Activated T-cell treated with anti-CD3 and anti-CD28 coated beads for 48 hours (primary cell): ENCODE results near the gene MXD1.
"Not testable (repeated sequence)": the region's sequence is repeated elsewhere in the genome, so short reads cannot be mapped to it uniquely, and the experiment has no call there.

ENCODE experiments used
- DNase-seq: peaks from one replicate; pipeline ENCODE4 v3.0.0-alpha.2; 2020; ENCODE audit warnings: low read depth

Gene MXD1

DNA sequence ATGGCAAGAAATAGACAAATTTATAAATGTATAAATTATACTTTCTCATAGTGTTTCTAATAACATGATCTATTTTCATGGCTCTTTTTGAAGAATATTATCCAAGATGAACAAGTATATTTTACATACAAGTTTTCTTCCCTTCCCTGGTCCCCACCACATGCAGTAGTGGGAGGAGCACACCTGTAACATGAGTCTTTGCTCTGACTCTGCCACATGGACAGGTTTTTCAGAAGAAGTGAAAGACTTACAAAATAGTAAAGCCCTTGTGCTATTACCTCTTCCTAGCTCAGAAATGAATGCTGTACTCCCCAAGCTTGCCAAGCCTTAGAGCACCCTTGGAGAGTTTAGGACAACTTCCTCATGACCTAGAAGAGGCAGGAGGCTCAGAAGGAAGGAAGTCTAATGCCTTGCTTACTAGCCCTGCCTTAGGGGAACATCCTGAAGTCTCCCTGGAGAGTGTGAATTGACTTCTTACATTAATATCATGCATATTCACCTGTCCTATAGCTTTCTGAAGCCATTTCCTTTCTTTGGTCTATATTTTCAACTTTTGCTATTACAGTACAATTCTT lies 18.4 kb downstream of the MXD1 start:
- DNase-seq: no peak

DNA sequence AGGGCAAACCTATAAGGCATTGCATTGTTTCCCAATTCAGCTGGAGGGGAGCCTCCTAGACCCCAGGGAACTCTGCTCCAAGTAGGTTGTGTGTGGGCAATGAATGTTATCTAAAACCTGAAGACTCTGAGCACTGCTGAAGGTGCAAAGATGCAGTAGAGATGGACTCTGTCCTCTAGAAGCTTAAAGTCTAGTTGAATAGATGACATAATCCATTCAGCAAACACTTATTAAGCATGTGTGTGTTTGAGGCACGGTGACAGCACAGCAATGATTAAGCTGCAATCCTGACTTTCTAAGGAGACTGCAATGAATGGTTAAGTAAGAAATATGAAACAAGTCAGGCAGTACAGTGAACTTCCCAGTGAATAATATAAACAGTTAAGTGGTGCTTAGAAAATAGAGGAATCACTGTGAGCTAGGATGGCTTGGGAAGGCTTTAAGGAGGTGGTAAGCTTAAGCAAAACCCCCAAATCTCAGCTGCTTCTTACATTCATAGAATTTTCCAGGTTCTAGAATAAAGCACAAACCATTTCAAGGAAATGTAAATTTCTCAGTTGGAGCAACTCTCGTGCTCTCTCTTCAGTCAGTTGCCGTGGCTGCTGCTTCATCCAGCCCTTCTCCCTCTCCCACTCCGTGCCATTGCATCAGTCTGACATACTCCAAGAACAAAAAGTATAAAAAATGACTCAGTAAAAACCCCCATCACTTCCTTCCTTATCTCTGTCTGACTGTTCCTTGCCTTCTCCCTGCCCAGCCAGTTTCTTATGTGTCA lies 19.1 kb downstream of the MXD1 start:
- no peak for DNase-seq

DNA sequence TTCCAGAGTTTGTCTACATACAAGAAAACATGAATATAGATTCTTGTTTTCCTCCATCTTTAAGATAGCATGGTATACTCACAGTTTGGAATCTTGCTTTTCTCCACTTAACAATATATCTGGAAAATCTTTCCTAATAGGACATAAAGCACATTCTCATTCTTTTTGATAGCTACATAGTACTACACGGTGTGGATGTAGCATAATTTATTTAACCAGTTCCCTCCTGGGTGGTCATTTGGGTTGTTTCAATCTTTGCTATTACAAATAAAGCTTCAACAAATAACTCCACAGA lies 19.7 kb downstream of the MXD1 start:
- DNase-seq: no peak

DNA sequence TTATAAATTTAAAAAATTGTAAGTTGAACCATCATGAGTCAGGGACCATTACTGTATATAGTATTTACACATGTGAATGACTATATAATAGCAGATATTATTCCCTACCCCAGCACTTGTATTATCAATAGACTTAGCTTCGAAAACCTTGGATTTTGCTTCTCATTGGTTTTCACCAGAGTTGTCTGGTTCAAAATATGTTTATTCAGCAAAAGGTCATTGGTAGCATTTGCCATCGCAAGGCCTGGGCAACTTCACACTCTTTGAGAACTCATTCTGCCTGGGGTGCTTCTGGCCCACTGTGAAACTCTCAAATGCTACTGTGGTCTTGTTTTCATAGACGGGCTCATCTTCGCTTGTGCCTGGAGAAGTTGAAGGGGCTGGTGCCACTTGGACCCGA lies 20.1 kb downstream of the MXD1 start:
- DNase-seq: no peak

DNA sequence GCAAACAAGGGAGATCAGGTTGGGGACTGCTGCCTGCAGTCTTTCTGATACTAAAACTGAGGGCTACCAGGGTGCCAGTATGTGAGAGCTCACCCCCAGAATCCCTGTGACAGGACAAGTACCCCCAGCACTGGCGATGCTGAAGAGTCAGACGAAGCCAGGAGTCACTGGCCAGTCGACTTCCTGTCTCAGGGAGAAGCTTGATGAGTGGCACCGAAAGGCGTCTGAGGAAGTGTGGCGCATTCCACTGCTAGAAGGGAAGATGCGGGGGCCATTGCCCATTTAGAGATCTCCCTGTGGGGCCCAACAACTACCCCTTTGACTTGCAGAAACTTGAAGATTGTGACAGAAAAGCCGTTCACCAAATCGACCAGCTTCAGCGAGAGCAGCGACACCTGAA lies 22.0 kb downstream of the MXD1 start:
- no peak for DNase-seq

DNA sequence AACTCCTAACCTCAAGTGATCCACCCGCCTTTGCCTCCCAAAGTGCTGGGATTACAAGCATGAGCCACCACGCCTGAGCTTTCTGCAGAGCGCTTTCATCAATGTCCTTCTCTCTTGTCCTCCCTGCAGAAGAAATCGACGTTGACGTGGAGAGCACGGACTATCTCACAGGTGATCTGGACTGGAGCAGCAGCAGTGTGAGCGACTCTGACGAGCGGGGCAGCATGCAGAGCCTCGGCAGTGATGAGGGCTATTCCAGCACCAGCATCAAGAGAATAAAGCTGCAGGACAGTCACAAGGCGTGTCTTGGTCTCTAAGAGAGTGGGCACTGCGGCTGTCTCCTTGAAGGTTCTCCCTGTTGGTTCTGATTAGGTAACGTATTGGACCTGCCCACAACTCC lies 23.1 kb downstream of the MXD1 start:
- DNase-seq: no peak

DNA sequence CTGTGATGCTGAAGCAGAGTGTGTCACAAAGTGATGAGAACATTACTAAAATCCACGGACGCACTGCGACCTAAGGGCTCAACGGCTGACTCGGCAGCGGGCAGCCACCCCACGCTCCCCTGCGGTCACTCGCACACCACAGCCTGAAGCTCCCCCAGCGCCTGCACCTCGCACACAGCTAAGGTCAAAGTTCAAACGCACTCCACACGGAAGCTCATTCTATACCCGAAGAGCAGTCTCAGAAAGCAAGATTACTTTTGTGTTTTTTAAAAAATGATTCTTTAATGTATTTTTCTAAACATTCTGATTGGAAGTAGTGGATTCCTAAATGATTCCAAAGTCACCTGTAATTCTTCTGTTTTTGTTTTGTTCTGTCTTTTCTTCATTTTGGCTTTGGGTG lies 24.8 kb downstream of the MXD1 start:
- DNase-seq: no peak

DNA sequence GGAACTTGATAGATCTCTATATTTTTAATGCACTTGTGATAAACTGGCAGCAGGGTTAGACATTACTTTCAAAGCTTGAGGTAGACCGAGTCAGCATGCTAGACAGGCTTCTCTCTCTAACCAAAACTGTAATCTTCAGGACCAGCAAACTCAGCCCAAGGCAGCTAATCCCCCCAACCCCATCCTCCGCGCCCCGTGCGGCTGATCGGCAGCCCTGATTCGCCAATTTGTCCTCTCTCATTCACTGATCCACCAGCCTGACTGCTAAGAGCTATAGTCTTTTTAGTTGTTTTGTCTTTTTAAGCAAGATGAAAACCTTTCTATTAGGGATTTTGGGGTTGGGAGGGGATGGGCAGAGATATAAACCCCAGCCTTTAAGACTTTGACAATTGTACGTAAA lies 25.8 kb downstream of the MXD1 start:
- DNase-seq: no peak

DNA sequence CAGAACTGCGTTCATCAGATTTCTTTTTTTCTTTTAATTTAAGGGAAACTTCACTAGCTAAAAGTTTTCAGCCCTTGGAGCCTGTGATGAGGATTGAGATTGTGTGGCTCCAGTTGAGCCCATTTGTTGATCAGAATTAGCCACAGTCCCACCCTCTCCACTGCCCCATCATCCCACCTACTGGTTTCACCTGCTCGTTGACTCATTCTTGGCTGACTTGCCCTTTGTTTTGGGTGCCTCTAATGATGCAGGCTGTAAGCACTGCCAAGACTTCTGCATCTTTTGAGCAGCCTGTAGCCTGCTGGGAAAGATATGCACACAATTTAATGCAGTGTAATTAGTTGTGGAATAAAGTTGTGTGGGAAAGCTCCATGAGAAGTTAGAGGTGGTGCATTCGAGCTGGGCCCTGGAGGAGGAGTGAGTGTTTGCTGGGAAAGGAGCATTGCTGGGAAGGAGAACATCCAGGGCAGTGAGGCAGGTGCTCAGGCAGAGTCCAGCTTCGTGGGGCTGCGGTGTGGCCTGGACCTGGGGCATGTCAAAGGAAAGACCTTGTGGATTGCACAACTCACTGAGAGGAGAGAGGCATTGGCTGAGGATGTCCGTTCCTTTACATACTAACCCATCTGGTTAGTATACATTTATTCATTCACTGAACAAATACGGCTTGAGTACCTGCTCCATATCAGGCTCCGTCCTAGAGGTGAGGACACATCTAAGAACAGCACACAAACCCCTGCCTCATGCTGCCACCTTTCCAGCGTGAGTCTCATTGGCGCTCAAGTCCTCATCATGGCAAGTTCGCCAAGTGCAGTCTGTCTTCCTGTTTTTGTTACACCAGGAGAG lies 28.3 kb downstream of the MXD1 start:
- DNase-seq: no peak

DNA sequence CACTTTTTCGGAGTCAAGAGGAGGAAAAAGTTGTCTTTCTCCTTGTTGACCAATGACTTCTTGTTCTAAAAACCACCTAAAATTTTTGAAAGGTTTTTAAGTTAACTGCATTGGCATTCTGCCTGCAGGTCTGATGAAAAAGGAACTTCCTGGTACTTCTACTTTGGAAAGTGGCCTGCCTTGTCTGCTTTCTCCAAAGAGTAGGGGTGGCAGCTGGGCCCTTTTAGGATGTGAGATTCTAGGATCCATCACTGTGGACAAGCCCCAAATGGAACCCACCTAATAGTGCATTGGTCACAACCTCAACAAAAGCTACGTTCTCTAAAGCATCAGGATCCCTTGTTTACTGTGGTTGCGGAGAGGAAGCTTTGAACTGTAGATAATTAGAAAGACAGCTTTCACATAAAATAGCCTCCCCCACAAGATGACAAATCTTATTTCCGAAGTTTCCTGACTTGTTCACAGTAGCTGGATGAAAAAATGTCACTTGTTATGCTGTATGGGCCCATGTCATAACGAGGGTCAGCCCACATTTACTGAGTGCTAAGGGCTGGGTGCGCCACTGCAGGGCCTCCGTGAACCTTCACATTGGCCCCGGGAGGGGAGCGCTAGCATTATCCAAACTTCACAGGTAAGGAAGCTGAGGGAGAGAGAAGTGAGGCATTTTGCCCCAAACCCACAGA lies 29.1 kb downstream of the MXD1 start:
- DNase-seq: no peak

DNA sequence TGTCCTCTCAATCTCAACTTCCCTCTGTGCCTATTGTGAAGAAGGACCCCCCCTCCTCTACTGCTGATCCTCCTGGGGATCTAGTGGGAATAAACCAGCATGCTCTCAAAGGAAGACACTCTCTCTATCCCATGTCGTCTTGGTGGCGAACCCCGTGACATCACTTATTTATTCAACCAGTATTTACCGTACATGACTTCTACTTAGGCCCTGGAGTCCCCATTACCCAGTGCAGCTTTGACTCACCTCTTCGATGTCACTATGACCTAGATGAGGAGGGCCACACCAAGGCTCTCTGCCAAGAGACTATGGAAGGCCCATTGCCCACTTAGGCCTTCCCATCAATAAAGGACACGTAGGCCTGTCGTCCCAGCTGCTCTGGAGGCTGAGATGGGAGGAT lies 29.8 kb downstream of the MXD1 start:
- DNase-seq: no peak

DNA sequence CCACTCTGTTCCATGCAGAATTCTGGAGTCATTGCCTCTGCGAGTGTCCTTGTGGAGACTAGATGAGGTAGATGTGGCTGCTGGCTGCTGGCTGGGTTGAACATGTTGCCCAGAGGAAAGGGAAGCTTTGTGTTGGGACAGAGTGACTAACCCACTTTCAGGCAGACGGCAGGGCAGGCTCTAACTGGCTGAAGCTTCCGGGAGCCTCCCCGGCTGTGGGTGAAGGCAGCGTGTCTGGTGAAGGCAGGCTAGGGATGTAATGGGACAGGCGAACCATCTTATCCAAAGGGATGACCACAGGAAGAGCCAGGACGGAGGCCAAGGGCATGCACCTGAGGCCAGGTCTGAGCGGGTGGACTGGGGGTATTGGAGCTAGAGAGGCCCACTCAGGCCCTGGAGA lies 30.5 kb downstream of the MXD1 start:
- no peak for DNase-seq

DNA sequence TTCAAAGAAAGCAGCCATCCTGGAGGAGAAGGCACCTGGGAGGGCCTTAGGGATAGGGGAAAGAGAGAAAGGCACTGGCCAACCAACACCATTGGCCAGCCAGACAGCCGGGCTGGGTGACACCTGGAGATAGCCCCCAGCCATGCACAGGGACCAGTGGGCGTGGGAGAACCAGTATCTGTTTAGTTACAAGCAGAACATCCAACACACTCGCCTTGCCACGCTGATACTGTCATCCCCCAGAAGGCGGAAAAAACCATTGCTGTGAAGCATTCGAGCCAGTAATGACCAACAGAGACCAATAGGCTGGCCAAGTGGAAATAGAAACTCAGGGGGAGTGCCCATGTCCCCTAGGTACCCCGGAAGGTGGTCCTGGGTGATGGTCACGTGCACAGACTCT lies 31.0 kb downstream of the MXD1 start:
- no peak for DNase-seq

DNA sequence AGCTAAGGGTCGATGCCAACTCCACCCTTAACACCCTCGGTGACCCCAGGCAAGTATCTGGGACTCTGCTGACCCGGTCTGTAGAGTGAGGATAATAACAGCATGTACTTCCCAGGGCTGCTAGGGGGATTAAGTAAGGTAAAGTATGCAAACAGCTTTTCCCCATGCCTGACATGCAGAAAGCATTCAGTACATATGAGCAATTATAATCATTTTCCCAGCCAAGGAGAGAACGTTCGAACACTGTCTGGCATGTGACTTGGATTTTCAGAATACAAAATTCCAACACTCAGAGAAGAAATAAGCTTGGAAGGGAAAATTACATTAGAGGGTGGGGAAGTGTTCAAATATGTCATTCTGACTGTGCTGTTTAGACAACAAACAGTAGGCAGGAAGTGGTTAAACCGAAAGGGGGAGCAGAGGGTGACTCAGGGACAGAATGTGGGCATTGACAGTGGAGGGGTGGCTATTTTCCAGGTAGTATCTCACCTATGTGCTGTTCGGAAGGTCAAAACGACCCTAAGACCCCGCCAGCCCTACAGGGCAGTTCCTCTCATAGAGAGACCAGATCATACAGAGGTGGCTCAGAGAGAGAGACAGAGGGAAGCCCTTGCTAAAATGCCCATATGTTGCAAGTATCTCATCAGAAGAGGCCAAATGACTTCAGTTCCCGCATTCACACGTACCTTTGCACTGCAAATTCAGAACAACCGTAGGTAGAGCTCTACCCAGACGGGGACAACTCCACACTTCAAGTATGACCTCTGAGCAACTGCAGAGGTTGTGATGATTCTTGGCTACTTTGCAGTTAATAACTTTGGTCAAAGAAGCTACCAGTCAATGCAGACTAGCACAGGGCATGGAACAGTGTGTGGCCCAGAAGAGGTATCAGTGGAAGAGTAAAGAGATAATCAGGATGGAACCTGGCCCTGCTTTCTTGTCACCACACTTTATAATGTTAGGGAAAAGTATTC lies 31.7 kb downstream of the MXD1 start:
- DNase-seq: no peak

DNA sequence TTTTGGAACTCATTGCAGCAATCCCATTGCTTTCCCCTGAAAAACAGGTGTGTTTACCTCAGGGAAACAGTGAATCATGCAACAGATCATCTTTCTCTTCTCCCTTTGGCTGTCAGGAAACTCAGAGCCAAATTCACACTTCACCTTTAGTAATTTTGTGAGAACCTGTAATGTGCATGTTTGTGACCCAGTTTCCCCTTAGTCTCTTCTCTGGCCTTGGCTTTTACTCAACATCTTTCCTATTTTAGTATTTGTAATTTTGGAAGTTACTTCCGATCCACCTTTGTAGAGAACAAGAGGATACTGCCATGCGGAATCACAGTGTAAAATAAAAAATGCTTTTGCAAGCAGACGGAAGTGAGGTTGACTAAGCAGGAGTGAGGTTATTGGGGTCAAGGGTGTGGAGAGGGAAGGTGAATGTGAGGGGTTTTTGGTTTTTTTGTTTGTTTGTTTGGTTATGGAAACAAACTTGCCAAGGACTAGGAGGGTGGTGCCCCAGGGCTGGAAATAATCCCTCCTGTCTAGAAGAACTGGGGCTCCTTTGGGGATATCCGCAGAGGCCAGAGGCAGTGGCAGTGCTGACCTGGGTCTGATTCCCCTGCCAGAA lies 32.5 kb downstream of the MXD1 start:
- DNase-seq: no peak

DNA sequence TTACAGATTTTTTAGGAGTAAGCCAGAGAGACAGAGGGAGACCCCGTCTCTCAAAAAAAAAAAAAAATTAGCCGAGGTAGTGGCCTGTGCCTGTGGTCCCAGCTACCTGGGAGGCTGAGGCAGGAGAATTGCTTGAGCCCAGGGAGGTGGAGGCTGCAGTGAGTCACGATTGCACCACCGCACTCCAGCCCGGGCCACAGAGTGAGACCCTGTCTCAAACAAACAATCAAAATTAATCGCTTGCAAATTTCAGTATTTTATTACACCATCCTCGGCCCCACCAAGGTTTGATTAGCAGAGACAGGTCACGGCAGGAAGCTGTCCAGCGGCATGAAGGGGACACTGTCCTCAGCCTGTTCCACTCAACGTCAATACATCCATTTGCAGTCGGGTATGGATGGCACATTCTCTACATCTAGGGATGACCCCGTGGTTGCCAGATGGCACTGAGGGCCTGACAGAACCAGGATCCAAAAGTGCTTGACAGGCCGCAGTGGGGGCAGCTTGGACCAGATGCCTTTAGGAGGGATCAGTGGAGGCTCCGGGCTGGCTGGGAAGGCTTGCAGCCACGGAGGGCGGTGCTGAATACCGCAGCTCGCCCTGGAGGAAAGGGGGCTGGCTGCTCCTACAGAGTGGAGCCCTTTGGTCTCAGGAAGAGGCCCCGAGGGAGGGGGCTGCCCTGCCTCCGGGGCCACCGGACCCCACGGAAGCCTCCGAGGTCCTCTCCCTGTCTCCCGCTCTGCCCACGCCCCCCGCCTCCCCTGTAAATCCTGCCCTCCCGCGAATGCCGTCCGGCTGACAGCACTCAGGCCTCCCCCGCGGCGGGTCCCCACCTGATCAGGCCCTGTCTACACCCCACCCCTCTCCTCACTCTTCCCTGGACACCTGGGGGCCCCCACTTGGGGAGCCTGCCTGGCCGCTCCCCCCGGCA lies 33.4 kb downstream of the MXD1 start:
- DNase-seq: no peak

DNA sequence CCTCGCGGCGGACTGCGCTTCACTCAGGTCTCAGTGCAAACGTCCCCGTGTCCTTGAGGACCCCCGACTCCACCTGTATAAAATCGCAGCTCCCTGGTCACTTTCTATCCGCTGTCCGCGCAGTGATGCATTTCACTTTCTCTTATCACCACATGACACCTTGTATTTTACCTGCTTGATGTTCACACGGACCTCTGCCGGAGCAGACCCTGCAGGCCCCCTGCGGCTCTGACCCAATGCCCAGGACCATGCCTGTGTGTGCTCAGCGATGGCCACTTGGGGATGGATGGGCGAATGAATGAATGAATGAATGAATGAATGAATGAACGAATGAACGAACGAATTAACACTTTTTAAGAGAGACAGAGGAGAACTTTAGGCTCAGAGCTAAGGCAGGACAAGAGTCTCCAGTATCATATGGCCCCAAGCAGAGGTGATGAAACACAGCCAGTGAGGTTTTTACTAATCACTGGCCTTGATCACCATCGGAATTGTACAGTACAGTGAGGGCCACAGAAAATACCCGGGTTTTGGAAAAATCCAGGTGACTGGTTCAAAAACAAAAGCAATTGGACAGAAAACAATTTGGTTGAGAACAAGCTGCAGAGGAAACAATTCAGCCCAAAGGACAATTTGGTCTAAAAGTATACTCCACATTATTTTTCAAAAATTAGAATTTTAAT lies 34.2 kb downstream of the MXD1 start:
- no peak for DNase-seq

DNA sequence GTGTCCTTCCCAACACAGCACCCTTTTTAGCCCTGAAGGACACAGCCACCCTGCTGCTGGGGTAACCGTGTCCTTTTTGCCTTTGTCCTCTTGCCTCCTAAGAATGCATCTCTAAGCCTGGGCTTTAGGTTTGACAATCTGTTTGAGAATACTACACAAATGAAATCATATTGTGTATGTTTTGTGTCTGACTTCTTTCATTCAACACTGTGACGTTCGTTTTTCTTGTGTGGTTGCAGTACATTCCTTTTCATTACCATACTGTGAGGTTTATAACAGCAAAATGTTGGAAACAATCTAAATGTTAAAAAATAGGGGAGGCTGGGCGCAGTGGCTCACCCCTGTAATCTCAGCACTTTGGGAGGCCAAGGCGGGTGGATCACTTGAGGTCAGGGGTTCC lies 35.3 kb downstream of the MXD1 start:
- DNase-seq: no peak

DNA sequence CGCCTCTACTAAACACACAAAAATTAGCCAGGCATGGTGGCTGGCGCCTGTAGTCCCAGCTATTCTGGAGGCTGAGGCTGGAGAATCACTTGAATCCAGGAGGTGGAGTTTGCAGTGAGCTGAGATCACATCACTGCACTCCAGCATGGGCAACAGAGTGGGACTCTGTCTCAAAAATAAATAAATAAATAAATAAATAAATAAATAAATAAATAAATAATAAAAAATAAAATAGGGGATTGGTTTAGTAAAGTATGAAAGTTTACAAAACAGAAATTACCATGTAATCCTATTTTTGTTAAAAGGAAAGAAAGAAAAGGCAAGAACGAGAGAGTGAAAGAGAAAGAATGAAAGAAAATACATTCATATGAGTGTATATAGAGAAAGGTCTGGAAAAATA lies 35.8 kb downstream of the MXD1 start:
- not testable (repeated sequence) for DNase-seq
